GM21526 (cell line): ENCODE measurements around the gene LGALS7.
"Not testable (repeated sequence)": the region's sequence is repeated elsewhere in the genome, so short reads cannot be mapped to it uniquely, and the experiment has no call there.

Experiments used
- ATAC-seq: cut with Tn5 transposase; IDR thresholded peaks from one replicate; pipeline ENCODE4 v1.9.1; 2021; ENCODE audit warnings: moderate library complexity; ENCODE audit not compliant: unreplicated experiment, low FRiP score

LGALS7 gene

DNA sequence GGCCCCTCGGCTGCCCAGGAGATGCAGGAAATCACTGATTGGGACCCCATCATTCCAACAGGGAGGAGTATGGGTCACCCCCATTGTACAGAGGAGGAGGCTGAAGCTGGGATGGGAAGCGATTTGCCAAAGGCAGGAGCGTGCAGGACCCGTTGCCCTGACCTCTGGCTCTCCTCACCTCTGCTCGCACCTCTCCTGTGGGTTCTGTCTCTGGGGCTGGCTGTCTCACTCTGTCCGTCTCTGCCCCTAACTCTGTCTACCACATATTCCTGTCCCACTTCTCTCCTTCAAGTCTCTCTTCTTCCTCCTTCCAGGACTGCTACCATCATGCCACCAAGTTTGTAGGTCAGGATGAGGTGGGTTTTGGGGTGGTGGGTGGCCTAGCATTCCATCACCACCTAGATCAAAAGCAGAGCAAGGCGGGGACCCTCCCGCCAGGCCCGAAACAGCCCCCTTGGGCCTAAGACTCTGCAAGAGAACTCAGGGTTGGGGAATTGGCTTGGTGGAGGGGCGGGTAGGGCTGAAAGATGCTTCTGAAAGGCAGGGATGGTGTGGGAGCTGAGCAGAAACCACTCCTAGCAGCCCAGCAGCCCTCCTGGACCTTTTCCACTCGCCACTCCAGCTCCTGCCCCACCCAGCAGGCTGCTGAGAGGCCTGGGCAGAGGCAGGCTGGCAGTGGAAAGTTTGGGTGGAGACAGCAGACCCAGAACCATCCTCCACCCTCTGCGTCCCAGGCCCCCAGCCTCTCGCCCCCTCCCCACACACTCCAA, 1.0 kb upstream of the LGALS7 start:
- ATAC-seq = no peak

GRCh38 chr19:38771569-38771968, 1.7 kb downstream of the LGALS7 start:
- ATAC-seq = not testable (repeated sequence)

DNA sequence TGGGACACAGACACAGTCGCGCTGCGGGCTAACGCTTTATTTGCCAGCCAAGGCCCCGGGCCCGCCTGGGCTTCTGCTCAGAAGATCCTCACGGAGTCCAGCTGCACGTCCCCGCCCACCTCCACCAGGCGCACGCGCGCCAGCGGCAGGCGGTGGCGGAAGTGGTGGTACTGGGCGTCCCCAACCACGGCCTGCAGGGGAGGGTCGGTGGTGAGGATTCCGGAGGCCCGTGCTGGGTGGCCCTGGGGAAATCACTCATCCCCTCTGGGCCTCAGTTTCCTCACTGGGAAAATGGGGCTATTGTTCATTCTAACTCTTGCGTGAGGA, 2.4 kb downstream of the LGALS7 start:
- ATAC-seq = not testable (repeated sequence)

DNA sequence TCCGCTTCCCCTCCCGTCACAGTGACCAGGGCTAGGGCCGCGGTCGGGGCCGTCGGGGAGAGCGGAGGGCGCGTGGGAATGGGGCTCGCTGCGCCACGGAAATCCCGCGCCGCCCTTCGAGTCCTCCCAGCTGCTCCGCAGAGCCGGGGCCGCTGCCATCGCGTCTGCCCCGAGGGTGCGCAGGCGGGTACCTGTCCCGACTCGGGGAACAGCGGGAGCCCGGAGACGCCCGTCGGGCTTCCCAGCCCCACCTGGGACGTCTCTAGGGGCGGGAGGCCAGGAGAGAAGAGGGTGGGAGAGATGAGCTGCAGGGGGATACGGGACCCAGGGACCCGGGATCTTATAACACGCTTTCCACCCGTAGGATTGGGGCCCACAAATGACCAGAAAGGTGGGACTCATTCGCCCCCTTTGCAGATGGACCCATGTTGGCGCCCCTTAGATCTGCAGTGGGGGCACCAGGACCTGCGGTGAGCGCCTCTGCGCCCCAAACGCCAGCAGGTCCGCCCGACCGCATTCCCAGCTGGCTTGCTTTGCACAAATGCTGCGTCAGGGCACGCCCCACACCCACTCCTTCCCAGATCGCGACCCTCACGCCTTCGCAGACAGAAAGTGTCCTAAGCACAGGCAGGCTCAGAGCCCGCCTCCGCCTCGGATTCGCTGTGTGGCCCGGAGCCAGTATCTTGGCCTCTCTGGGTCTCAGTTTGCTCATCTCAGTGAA, 2.9 kb downstream of the LGALS7 start:
- not testable (repeated sequence) for ATAC-seq

- ATAC-seq = no peak
Observed at GRCh38 chr19:38769635-38770211, 3.6 kb downstream of the LGALS7 start.

GRCh38 chr19:38766276-38767047, 6.9 kb downstream of the LGALS7 start:
- no peak for ATAC-seq

- ATAC-seq = no peak
Observed at GRCh38 chr19:38765214-38765613, 8.1 kb downstream of the LGALS7 start.

DNA sequence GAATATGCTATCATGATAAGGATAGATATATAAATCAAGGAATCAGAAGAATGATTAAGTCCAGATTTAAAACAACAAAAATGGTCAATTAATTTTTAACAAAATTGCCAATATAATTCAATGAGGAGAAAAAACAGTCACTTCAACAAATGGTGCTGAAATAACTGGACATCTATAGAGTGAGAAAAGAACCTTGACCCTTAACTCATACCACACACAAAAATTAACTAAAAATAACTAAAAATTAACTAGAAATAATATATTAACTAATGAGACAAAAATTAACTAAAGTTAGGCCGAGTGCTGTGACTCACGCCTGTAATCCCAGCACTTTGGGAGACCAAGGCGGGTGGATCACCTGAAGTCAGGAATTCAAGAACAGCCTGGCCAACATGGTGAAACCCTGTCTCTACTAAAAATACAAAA, 9.5 kb downstream of the LGALS7 start:
- no peak for ATAC-seq

GRCh38 chr19:38761884-38762389, 11.4 kb downstream of the LGALS7 start:
- ATAC-seq = not testable (repeated sequence)

DNA sequence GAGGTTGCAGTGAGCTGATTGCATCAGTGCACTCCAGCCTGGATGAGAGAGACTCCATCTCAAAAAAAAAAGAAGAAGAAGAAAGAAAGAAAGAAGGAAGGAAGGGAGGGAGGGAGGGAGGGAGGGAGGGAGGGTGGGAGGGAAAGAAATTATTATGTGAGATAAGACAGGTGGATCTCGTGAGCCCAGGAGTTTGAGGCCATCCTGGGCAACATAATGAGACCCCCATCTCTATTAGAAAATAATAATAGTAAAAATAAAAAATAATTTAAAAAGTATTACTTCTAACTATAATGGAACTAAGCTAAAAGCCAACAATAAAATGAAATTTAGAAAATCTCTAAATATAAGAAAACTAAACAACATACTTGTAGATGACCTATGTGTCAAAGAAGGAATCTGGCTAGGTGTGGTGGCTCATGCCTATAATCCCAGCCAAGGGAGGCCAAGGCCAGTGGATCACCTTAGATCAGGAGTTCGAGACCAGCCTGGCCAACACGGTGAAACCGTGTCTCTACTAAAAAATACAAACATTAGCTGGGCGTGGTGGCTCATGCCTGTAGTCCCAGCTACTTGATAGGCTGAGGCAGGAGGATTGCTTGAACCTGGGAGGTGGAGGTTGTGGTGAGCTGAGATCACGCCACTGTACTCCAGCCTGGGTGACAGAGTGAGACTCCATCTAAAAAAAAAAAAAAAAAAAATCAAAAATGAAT, 12.4 kb downstream of the LGALS7 start:
- not testable (repeated sequence) for ATAC-seq

GRCh38 chr19:38759590-38760003, 13.7 kb downstream of the LGALS7 start:
- no peak for ATAC-seq

DNA sequence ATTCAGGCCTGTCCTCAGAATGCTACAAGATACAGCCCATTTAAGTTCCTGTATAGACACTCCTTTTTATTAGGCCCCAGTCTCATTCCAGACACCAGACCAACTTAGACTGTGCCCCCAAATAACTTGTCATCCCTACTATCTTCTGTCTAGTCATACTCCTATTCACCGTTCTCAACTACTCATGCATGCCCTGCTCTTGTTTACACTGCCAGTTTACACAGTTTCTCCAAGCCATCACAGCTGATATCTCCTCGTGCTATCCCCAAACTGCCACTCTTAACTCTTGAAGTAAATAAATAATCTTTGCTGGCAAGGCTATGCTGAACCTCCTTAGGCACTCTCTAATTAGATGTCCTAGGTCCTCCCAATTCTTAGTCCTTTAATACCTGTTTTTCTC, 19.1 kb downstream of the LGALS7 start:
- not testable (repeated sequence) for ATAC-seq

- not testable (repeated sequence) for ATAC-seq
Observed at GRCh38 chr19:38753783-38754182, 19.5 kb downstream of the LGALS7 start.

GRCh38 chr19:38745316-38745715, 28.0 kb downstream of the LGALS7 start:
- no peak for ATAC-seq

DNA sequence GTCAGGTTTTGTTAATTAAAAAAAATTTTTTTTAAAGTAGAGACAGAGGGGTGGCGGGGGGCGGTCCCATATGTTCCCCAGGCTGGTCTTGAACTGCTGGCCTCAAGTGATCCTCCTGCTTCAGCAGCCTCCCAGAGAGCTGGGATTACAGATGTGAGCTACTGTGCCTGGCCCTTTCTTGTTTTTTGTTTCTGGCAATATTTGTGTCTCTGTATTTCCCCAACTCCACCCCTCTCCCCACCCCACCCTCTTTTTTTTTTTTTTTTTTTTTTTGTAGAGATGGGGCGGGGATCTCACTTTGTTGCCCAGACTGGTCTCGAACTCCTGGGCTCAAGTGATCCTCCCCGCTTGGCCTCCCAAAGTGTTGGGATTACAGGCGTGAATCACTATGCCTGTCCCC, 28.4 kb downstream of the LGALS7 start:
- no peak for ATAC-seq

- no peak for ATAC-seq
Observed at GRCh38 chr19:38744298-38744681, 29.0 kb downstream of the LGALS7 start, which contains the start of gene CAPN12. Gene CAPN12, minus strand, starts transcription at chr19:38744474. Its CDS starts 309 bp downstream, at chr19:38744165.

DNA sequence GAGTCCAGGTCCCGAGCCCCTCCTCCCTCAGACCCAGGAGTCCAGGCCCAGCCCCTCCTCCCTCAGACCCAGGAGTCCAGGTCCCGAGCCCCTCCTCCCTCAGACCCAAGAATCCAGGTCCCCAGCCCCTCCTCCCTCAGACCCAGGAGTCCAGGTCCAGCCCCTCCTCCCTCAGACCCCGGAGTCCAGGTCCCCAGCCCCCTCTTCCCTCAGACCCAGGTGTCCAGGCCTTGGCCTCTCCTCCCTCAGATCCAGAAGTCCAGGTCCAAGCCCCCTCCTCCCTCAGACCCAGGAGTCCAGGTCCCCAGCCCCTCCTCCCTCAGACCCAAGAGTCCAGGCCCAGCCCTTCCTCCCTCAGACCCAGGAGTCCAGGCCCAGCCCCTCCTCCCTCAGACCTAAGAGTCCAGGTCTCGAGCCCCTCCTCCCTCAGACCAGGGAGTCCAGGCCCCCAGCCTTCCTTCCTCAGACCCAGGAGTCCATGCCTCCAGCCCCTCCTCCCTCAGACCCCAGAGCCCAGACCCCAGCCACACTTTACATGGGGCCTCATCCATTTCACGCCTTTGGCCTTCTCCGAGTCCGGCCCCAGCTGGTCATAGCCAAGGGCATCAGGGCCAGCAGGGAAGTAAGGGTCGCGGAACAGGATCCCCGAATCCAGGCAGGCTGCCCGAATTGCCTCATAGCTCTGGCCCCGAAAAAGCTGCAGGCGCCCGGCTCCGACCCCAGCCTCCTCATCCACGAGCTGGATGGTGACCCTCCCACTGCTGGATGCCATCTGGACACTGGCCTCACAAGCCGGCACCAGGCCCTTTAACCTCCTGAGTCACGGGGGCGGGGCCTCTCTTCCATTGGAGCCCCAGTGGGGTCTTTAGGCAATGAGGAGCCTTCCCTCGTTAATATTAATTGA, 29.7 kb downstream of the LGALS7 start:
- no peak for ATAC-seq

GRCh38 chr19:38742906-38743305, 30.4 kb downstream of the LGALS7 start:
- no peak for ATAC-seq

GRCh38 chr19:38742296-38742695, 31.0 kb downstream of the LGALS7 start:
- no peak for ATAC-seq
